ENCODE results near the gene ATAD3C. TPM values are rescaled to one million over a fixed set of nuclear protein-coding genes. Genes with fewer than 3 reads are reported as not detected.
"Not testable (repeated sequence)": the region's sequence is repeated elsewhere in the genome, so short reads cannot be mapped to it uniquely, and the experiment has no call there.

Gene ATAD3C
- total RNA-seq, 1 donor from 2014 or later: 2.9 TPM

DNA sequence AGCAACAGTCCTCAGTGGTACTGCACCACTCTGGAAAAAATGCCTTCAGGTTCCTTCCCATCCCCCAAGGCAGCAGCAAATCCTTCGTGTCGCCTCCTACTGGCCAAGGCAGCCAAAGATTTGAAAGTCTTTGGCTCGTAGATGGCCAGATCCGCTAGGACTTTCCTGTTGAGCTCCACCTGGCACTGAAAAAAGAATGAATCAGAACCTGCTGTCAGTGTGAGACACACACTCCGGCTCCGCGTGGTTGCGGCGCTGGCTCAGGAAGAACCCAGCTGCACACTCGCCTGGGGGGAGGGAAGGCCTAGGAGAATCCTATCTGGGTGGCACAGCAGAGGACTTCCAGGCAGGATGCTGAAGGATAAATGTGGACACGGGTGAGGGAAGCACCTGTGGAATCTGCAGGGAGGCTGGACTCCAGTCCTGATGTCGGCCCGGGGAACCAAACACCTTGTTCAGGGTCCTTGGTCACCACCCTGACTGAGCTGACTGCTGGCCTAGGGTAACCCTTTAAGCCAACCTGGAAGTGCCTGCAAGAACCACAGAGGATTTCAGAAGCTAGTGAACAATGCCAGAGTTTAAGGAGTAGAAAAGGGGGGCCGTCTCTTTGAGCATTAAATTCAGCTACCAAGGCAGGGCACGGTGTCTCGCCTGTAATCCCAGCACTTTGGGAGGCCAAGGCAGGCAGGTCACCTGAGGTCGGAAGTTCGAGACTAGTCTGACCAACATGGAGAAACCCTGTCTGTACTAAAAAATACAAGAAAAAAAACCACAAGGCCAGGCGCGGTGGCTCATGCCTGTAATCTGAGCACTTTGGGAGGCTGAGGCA is 47.2 kb upstream of the ATAD3C start:
- H3K4me3 Mint-ChIP-seq: peak overlapping the region; percentile 53
- TF ChIP-seq, protein P1, sequence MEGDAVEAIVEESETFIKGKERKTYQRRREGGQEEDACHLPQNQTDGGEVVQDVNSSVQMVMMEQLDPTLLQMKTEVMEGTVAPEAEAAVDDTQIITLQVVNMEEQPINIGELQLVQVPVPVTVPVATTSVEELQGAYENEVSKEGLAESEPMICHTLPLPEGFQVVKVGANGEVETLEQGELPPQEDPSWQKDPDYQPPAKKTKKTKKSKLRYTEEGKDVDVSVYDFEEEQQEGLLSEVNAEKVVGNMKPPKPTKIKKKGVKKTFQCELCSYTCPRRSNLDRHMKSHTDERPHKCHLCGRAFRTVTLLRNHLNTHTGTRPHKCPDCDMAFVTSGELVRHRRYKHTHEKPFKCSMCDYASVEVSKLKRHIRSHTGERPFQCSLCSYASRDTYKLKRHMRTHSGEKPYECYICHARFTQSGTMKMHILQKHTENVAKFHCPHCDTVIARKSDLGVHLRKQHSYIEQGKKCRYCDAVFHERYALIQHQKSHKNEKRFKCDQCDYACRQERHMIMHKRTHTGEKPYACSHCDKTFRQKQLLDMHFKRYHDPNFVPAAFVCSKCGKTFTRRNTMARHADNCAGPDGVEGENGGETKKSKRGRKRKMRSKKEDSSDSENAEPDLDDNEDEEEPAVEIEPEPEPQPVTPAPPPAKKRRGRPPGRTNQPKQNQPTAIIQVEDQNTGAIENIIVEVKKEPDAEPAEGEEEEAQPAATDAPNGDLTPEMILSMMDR (IDR thresholded peaks at IDR 0.05; ENCODE audit: unreplicated experiment): peak; percentile 39
- peak overlapping the region; percentile 86 for H3K27ac Mint-ChIP-seq
- H3K36me3 Mint-ChIP-seq: peaks cover 21% of the 10 kb centered on the region
- no peaks in the 10 kb centered on the region for H3K27me3 Mint-ChIP-seq (ENCODE audit: low read depth)
- peaks cover 31% of the 10 kb centered on the region for H3K4me1 Mint-ChIP-seq
- no peak for DNase-seq (ENCODE audit: low spot score in 2 of 2, unreplicated experiment in 2 of 2)
- no peaks in the 10 kb centered on the region for H3K9me3 Mint-ChIP-seq

DNA sequence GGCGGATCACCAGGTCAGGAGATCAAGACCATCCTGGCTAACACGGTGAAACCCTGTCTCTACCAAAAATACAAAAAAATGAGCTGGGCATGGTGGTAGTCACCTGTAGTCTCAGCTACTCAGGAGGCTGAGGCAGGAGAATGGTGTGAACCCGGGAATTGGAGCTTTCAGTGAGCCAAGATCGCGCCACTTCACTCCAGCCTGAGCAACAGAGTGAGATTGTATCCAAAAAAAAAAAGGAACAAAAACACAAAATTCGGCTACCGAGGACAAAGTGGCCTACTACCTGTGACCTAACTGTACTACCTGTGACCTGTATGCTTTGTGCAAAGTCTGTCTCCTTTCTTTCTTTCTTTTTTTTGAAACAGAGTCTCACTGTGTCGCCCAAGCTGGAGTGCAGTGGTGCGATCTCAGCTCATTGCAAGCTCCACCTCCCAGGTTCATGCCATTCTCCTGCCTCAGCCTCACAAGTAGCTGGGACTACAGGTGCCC is 46.5 kb upstream of the ATAD3C start:
- peaks cover 21% of the 10 kb centered on the region for H3K36me3 Mint-ChIP-seq
- peak overlapping the region; percentile 14 for H3K4me3 Mint-ChIP-seq
- peaks cover 30% of the 10 kb centered on the region for H3K4me1 Mint-ChIP-seq

GRCh38 chr1:1403653-1404052 is 45.8 kb upstream of the ATAD3C start:
- Mint-ChIP-seq H3K9me3 (no peaks in the 10 kb centered on the region), H3K4me1 (peaks cover 30% of the 10 kb centered on the region), H3K36me3 (peaks cover 21% of the 10 kb centered on the region), H3K27me3 (ENCODE audit: low read depth) (no peaks in the 10 kb centered on the region), H3K4me3 (peak overlapping the region; percentile 14), H3K27ac (peak overlapping the region; percentile 69)
- TF ChIP-seq, protein P1 (IDR thresholded peaks at IDR 0.05; ENCODE audit: unreplicated experiment): no peak
- no peak for DNase-seq (ENCODE audit: low spot score in 2 of 2, unreplicated experiment in 2 of 2)

More for the DNA sequence above, 46.5 kb upstream of the ATAD3C start:
- not testable (repeated sequence) for DNase-seq (ENCODE audit: low spot score in 2 of 2, unreplicated experiment in 2 of 2); H3K27me3 Mint-ChIP-seq (ENCODE audit: low read depth); H3K9me3 Mint-ChIP-seq
- peak overlapping the region; percentile 69 for H3K27ac Mint-ChIP-seq

DNA sequence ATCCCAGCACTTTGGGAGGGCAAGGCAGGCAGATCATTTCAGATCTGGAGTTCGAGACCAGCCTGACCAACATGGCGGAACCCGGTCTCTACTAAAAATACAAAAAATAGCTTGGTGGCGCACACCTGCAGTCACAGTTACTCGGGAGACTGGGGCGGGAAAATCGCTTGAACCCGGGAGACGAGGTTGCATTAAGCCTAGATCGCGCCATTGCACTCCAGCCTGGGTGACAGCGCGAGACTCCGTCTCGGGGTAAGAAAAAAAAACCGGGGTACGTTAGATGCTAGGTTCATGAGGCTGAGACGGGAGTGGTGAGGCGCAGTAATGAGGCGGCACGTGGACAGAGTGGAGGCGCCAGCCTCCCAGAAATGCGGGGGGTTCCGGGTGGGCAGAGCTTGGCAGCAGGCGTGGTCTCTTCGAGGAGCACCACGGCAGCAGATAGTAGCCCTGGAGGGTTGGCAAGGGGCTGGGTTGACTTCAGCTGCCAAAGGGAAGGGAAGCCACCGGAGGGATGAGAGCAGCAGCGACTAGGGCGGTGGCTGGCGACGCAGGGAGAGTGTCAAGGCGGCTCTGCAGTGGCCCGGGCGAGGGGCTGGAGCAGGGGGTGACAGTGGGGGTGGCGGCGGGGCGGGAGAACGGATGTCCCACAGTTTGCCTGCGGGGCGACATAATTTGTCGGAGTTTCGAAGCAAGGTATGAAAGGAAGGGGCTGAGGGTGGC is 43.2 kb upstream of the ATAD3C start:
- Mint-ChIP-seq H3K4me1 (peaks cover 28% of the 10 kb centered on the region), H3K36me3 (peaks cover 23% of the 10 kb centered on the region), H3K27me3 (ENCODE audit: low read depth) (no peaks in the 10 kb centered on the region), H3K9me3 (no peaks in the 10 kb centered on the region), H3K4me3 (peak overlapping the region; percentile 92), H3K27ac (peak overlapping the region; percentile 90)
- TF ChIP-seq, protein P1 (IDR thresholded peaks at IDR 0.05; ENCODE audit: unreplicated experiment): no peak
- no peak for DNase-seq (ENCODE audit: low spot score in 2 of 2, unreplicated experiment in 2 of 2)

DNA sequence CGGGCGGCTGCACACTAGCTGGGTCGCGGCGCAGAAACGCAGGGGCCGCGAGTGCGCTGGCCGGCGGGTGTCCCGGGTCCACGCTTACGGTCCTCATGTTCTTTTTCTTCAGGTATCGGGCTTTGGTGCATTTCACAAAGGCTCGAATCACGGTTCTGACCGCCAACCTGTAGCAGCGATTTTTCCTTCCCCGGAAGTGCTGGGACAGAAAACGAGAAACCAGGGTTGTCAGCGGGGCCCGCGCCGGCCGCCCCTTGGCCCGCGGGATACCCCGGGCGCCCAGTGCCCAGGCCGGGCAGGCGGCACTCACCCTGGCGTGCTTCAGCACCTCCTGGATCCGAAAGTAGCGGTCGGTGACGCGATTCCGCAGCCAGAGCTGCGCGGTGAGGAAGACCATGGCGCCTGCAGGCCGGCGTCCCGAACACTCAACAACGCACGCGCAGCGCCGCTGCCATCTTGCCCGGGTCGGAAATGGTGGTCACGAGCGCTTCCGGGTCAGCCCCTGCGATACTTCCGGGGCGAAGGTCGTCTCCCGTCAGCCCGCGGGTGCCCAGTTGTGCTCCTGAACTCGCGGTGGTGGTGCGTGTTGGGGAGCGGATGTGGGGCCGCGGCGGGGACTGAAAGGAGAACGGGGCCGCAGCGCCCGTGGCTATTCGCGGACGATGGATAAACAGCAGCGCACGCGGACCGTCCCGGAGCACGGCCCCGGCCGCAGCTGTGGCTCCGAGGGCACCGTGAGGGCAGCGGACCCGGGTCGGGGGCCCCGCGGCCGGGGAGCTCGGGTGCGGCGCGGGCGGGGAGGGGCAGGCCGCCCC is 42.5 kb upstream of the ATAD3C start, which contains the start of gene MRPL20:
MRPL20 (minus strand) TSS at position 473 of the 815 bp plus-strand sequence; CDS start at position 397, 76 bp downstream.
- TF ChIP-seq, protein P1 (IDR thresholded peaks at IDR 0.05; ENCODE audit: unreplicated experiment): no peak
- no peaks in the 10 kb centered on the region for H3K27me3 Mint-ChIP-seq (ENCODE audit: low read depth)
- H3K9me3 Mint-ChIP-seq: no peaks in the 10 kb centered on the region
- H3K27ac Mint-ChIP-seq: peak within 1 kb of the TSS; percentile 94
- H3K4me3 Mint-ChIP-seq: peak within 1 kb of the TSS; percentile 92
- peaks cover 28% of the 10 kb centered on the region for H3K4me1 Mint-ChIP-seq
- peaks cover 21% of the 10 kb centered on the region for H3K36me3 Mint-ChIP-seq
- DNase-seq (ENCODE audit: low spot score in 2 of 2, unreplicated experiment in 2 of 2): peak; percentile 78 to 86
